ENCODE data around the gene CDR2L. TPM values are rescaled to one million over a fixed set of nuclear protein-coding genes. Genes with fewer than 3 reads are reported as not detected.
A peak's percentile ranks its signal among the peaks of the same experiment; 100 is the strongest.

The CDR2L gene
- polyA plus RNA-seq, 2 of the 4 experiments (the other 2 are of a cell fraction) = 18.5 to 34.0 TPM

- TF ChIP-seq REST (IDR thresholded peaks at IDR 0.05) (no peak), ZSCAN20 (CRISPR knock-in tag; IDR thresholded peaks at IDR 0.05) (no peak), POLR2AphosphoS2 (conservative IDR thresholded peaks at IDR 0.05; ENCODE audit: low read length) (no peak), HDAC2 (IDR thresholded peaks at IDR 0.05) (0 out of 2 replicates have a peak, but pooled peaks have one; percentile 59), CBX2 (IDR thresholded peaks at IDR 0.05; ENCODE audit: borderline replicate concordance, low read depth) (no peak), CHD4 (IDR thresholded peaks at IDR 0.05; ENCODE audit: borderline replicate concordance) (no peak; the same call in 1 of the 2 replicates), FOSL2 (IDR thresholded peaks at IDR 0.05) (no peak), FOSL2 (CRISPR knock-in tag; IDR thresholded peaks at IDR 0.05) (no peak), HEYL (CRISPR knock-in tag; IDR thresholded peaks at IDR 0.05) (no peak), CTCF (IDR thresholded peaks at IDR 0.05) (no peak), RCOR1 (IDR thresholded peaks at IDR 0.05; ENCODE audit: low read depth, low read length) (0 out of 2 replicates have a peak, but pooled peaks have one; percentile 28), FOSB (CRISPR knock-in tag; IDR thresholded peaks at IDR 0.05) (no peak; the same call in 1 of the 2 replicates), BHLHE40 (IDR thresholded peaks at IDR 0.05; ENCODE audit: low read depth, low read length) (peak; percentile 50; the same call in 1 of the 2 replicates), GATA3 (IDR thresholded peaks at IDR 0.05; ENCODE audit: borderline replicate concordance) (peak; percentile 20; the same call in 1 of the 2 replicates), JUNB (IDR thresholded peaks at IDR 0.05) (no peak), EP300 (IDR thresholded peaks at IDR 0.05) (no peak), MAX (IDR thresholded peaks at IDR 0.05) (peak; percentile 96), RFX5 (IDR thresholded peaks at IDR 0.05) (peak; percentile 10; the same call in 1 of the 2 replicates), CHD2 (IDR thresholded peaks at IDR 0.05; ENCODE audit: low read length, partially characterized antibody) (peak; percentile 37), SMC3 (IDR thresholded peaks at IDR 0.05) (peak; percentile 29; the same call in 2 of the 3 replicates), JUN (IDR thresholded peaks at IDR 0.05) (peak in 1 of 2 experiments; percentile 50; a peak in 1 of 5 replicates), USF2 (IDR thresholded peaks at IDR 0.05) (peak; percentile 88), HES2 (IDR thresholded peaks at IDR 0.05) (no peak), ELK1 (IDR thresholded peaks at IDR 0.05; ENCODE audit: low read depth, low read length) (no peak), HOXB13 (CRISPR knock-in tag; IDR thresholded peaks at IDR 0.05; ENCODE audit: low read depth) (no peak), RAD21 (conservative IDR thresholded peaks at IDR 0.05 in 1 of 2, IDR thresholded peaks at IDR 0.05 in 1 of 2) (no peak; a peak in 2 of 5 replicates), NPAS2 (CRISPR knock-in tag; IDR thresholded peaks at IDR 0.05; ENCODE audit: borderline replicate concordance) (no peak), ESRRA (IDR thresholded peaks at IDR 0.05; ENCODE audit: borderline replicate concordance, low read length) (peak; percentile 61; the same call in 1 of the 2 replicates), ATOH8 (CRISPR knock-in tag; IDR thresholded peaks at IDR 0.05; ENCODE audit: low read depth) (no peak), RNF2 (IDR thresholded peaks at IDR 0.05; ENCODE audit: borderline replicate concordance, low read depth) (0 out of 2 replicates have a peak, but pooled peaks have one; percentile 13), NFE2L2 (conservative IDR thresholded peaks at IDR 0.05; ENCODE audit: low read length) (no peak)
These were observed 46.2 kb downstream of the CDR2L start (continued) for GRCh38 chr17:75033346-75034235.

Measured in A549 (cell line).